Measurements from ENCODE around the gene ATP2C2.

DNA sequence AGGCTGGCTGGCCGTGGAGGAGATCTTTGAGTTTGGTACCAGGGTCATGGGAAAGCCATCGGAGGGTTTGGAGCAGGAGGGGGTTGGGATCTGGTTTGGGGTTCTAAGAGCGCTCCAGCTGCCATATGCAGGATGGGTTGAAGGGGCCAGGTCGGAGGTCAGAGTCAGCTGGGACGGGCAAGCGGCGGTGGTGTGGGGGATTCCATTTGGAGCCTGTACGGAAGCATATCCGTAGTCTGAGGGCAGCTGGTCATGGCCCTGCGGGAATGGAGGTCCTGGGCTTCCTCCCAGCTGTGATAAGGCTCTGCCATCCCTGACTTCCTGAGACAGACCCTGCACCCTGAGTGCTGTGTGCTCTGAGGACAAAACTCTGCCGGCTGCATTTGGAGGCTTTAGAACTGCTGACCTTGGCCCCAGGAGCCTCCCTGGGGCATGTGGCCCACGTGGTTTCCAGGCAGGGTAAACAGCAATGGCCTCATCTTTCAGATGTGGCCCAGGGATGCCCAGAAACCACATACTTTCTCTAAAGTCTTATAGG lies 46.5 kb downstream of the ATP2C2 start:
- TF ChIP-seq ARNT (IDR thresholded peaks at IDR 0.05) (no peak), SUZ12 (IDR thresholded peaks at IDR 0.05) (no peak), NFRKB (IDR thresholded peaks at IDR 0.05) (no peak), ZNF384 (IDR thresholded peaks at IDR 0.05) (no peak), FOXK2 (IDR thresholded peaks at IDR 0.05) (no peak), SP1 (IDR thresholded peaks at IDR 0.05) (no peak), FOXM1 (IDR thresholded peaks at IDR 0.05; ENCODE audit: borderline replicate concordance) (no peak)
